GM10248 (cell line): ENCODE data around the gene XIRP2.

Source experiments
- CTCF ChIA-PET: fragments of 300-600 bp; sonication (Branson Sonifier 250); formaldehyde crosslinking; extraction: SDS; loops from one replicate; lab custom pipeline; 2021; ENCODE audit warnings: antibody characterized with exemption; lab: Yijun Ruan, JAX
- POLR2A ChIA-PET: fragments of 350-650 bp; sonication (Branson Sonifier 250); formaldehyde crosslinking; extraction: SDS; loops from one replicate; lab custom pipeline; 2020; ENCODE audit warnings: antibody characterized with exemption; lab: Yijun Ruan, JAX
- DNase-seq: peaks from one replicate; pipeline ENCODE4 v3.0.0; 2012; ENCODE audit errors: extremely low spot score
- CTCF ChIP-seq: IDR thresholded peaks from 2 replicates; pipeline ENCODE4 v1.5.1; 2012; ENCODE audit warnings: mild to moderate bottlenecking, low read depth; ENCODE audit errors: extremely low read depth, missing control alignments, control extremely low read depth

The XIRP2 gene

DNA sequence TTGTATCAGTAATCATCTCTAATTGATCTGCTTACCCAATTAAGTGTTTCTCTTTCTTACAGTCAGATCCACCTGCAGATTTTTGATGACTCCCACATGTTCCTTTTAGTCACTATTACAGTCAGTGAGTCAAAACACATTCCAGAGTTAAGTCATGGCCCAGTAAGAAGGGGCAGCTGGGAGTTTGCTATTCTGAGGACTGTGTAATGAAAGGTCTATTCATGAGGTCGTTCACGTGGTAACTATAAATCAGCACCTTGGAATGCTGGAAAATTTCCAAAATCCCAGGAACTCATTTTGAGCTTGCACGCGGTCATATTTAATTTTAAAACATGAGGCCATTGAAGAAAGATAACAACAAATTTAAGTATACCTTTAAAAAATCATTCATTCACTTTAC is 252.5 kb downstream of the XIRP2 start:
- ChIA-PET CTCF (interaction anchor here (1.6 kb wide), 1 partner anchor 9 kb away, joined by 3 read pairs; no protein-coding TSS in a partner anchor), POLR2A (no interaction called here)
- no peak for DNase-seq
- TF ChIP-seq CTCF: no peak

GRCh38 chr2:167142554-167142953 is 254.3 kb downstream of the XIRP2 start:
- POLR2A ChIA-PET: no interaction called here
- TF ChIP-seq CTCF: no peak
- no peak for DNase-seq
- CTCF ChIA-PET: interaction anchor here (1.9 kb wide), 1 partner anchor 9 kb away, joined by 4 read pairs; no protein-coding TSS in a partner anchor

DNA sequence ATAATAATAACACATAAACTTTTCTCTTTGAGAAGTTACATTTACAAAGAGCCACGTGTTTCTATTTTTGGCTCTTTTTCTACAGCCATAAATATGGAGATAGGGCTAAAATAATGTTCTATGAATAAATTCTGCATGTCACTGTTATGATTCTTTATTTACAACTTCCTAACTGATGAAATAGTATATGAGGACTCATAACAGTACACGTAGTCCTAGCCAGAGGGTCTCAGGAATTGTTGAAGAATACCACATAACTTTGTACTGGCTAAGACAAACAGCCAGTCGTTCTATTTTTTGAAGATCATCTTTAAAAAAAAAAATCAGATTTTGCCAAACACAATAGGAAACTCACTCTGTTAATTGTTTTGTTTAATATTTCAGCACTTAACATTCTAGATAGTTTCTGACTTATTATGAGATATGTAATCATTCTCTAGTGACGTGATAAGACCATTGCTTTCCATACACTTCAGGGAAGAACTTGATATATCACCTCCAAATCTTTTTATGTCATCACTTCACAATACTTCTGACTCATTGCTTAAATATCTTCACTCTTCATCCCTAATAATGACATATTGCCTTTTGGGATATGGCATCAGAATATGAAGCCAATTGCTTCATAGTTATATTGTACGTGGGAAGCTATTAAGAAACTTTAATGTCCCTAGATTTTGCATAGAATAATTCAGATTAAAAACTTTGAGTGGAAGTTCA is 256.1 kb downstream of the XIRP2 start:
- ChIA-PET POLR2A (no interaction called here), CTCF (no interaction called here)
- no peak for DNase-seq
- TF ChIP-seq CTCF: no peak

DNA sequence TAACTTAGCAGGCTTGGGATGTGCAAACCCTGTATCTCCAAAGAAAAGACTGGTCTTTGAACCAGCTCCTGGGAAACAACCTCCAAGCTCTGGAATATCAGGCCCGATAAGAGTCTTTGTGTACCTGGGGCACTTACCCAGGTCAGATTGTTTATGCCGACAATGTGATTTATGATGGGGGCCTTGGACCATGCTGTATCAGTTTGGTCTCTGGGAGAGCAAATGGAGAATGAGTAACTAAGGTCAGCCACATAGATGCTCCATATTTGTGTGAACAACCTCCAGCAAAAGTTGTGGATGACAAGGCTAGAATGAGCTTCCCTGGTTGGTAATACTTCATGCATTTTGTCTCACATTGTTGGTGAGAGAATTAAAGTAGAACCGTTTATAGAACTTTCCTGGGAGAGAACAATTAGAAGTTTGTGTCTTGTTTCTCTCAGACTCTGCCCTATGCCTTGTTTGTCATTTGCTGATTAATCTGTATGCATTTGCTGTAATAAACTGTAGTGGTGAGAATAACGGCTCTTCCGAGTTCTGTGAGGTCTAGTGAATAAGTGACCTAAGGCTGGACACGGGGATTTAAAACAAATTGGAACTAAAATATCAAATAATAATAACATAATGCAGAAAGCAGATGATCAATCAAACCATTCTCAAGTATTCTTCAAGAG is 259.1 kb downstream of the XIRP2 start:
- no peak for TF ChIP-seq CTCF
- DNase-seq: no peak
- ChIA-PET CTCF (no interaction called here), POLR2A (no interaction called here)

DNA sequence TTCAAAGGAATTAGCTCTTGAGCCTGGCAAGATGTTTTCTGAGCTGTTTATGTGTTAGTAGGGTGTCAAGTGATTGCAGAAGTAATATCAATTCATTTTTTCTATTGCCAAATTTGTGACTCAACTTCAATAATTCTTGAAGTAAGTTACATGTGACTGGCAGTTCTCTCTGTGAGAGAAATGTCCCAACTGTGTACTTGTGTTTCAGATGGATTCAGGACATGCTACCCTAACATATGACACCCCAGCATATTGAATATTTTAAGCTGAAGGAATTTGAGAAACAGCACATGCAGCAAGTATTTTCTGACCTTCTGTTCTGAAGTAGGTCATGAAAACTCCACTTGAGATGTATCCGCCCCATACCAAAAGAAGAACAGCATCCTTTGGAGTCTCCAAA is 263.6 kb downstream of the XIRP2 start:
- ChIA-PET CTCF (no interaction called here), POLR2A (no interaction called here)
- DNase-seq: no peak
- no peak for TF ChIP-seq CTCF

DNA sequence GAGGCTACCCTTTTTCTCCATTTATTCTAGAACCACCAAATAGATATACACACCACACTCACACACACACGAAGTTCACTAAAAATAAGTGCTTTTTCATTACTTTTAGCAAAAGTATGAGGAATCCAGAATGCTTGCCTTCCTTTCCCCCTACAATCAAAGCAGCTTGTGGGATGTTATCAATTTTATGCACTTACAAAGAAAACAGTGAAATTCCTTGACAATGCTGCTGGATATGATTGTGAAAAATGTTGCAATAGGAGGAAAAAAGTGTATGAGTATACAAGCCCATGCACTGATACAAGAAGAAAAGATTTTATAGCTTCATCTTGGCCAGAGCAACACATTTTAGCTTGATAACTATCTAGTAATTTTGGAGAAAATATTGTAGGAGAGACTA is 269.2 kb downstream of the XIRP2 start:
- ChIA-PET POLR2A (no interaction called here), CTCF (no interaction called here)
- no peak for TF ChIP-seq CTCF
- DNase-seq: no peak
